ENCODE data around the gene FREM1.

FREM1 gene

GRCh38 chr9:14909961-14910805 is at the start of gene FREM1:
FREM1 (minus strand) TSS chr9:14910428; CDS start chr9:14868977, 41,451 bp downstream.
- POLR2A ChIA-PET, result no interaction called here
- CTCF ChIA-PET, result interaction anchor here (1.1 kb wide), 1 partner anchor 226 kb away, joined by 3 read pairs; no protein-coding TSS in a partner anchor
- peak; percentile 21 for DNase-seq (ENCODE audit: extremely low spot score)
- TF ChIP-seq ZNF384 (IDR thresholded peaks at IDR 0.05) (no peak), BHLHE40 (IDR thresholded peaks at IDR 0.05; ENCODE audit: borderline replicate concordance) (no peak), SUZ12 (IDR thresholded peaks at IDR 0.05) (no peak), SP1 (IDR thresholded peaks at IDR 0.05) (no peak), TARDBP (IDR thresholded peaks at IDR 0.05) (no peak), CTBP1 (IDR thresholded peaks at IDR 0.05; ENCODE audit: borderline replicate concordance) (no peak), ARNT (IDR thresholded peaks at IDR 0.05) (no peak), L3MBTL2 (conservative IDR thresholded peaks at IDR 0.05) (no peak), PKNOX1 (IDR thresholded peaks at IDR 0.05) (no peak), FOXK2 (IDR thresholded peaks at IDR 0.05) (no peak)

- no peak for TF ChIP-seq FOXK2 (IDR thresholded peaks at IDR 0.05)
- no peak for TF ChIP-seq NFRKB (IDR thresholded peaks at IDR 0.05)
- no peak for TF ChIP-seq TARDBP (IDR thresholded peaks at IDR 0.05)
- no peak for TF ChIP-seq FOXA1 (IDR thresholded peaks at IDR 0.05)
- TF ChIP-seq SUZ12 (IDR thresholded peaks at IDR 0.05), result no peak
- TF ChIP-seq PKNOX1 (IDR thresholded peaks at IDR 0.05), result no peak
- no peak for TF ChIP-seq FOXM1 (IDR thresholded peaks at IDR 0.05; ENCODE audit: borderline replicate concordance)
- DNase-seq (ENCODE audit: extremely low spot score), result no peak
- ChIA-PET CTCF (no interaction called here), POLR2A (no interaction called here)
Measured at GRCh38 chr9:14958989-14959388, 48.8 kb upstream of the FREM1 start.

- no peak for DNase-seq (ENCODE audit: extremely low spot score)
- POLR2A ChIA-PET, result no interaction called here
- CTCF ChIA-PET, result no interaction called here
- TF ChIP-seq CTBP1 (IDR thresholded peaks at IDR 0.05; ENCODE audit: borderline replicate concordance) (no peak), L3MBTL2 (conservative IDR thresholded peaks at IDR 0.05) (no peak), LEF1 (IDR thresholded peaks at IDR 0.05; ENCODE audit: borderline replicate concordance) (no peak), NFRKB (IDR thresholded peaks at IDR 0.05) (no peak), SUZ12 (IDR thresholded peaks at IDR 0.05) (no peak), FOXA1 (IDR thresholded peaks at IDR 0.05) (no peak), PKNOX1 (IDR thresholded peaks at IDR 0.05) (no peak), FOXK2 (IDR thresholded peaks at IDR 0.05) (no peak), SP1 (IDR thresholded peaks at IDR 0.05) (no peak), FOXM1 (IDR thresholded peaks at IDR 0.05; ENCODE audit: borderline replicate concordance) (no peak), ARNT (IDR thresholded peaks at IDR 0.05) (no peak), TARDBP (IDR thresholded peaks at IDR 0.05) (no peak), HDGF (IDR thresholded peaks at IDR 0.05; ENCODE audit: borderline replicate concordance) (no peak), BHLHE40 (IDR thresholded peaks at IDR 0.05; ENCODE audit: borderline replicate concordance) (no peak), ELF4 (IDR thresholded peaks at IDR 0.05) (no peak), ZNF384 (IDR thresholded peaks at IDR 0.05) (no peak)
Measured at GRCh38 chr9:14957109-14957508, 46.9 kb upstream of the FREM1 start.

- CTCF ChIA-PET, result no interaction called here
- POLR2A ChIA-PET, result no interaction called here
Measured at GRCh38 chr9:14956208-14956607, 46.0 kb upstream of the FREM1 start.

GRCh38 chr9:14945351-14945750 is 35.1 kb upstream of the FREM1 start:
- TF ChIP-seq CTBP1 (IDR thresholded peaks at IDR 0.05; ENCODE audit: borderline replicate concordance) (no peak), ZNF384 (IDR thresholded peaks at IDR 0.05) (no peak), SUZ12 (IDR thresholded peaks at IDR 0.05) (no peak), TARDBP (IDR thresholded peaks at IDR 0.05) (no peak), ELF4 (IDR thresholded peaks at IDR 0.05) (no peak), FOXK2 (IDR thresholded peaks at IDR 0.05) (no peak)
- POLR2A ChIA-PET, result no interaction called here
- CTCF ChIA-PET, result no interaction called here
- DNase-seq (ENCODE audit: extremely low spot score), result no peak

More at GRCh38 chr9:14956208-14956607, 46.0 kb upstream of the FREM1 start:
- DNase-seq (ENCODE audit: extremely low spot score), result no peak
- TF ChIP-seq ARNT (IDR thresholded peaks at IDR 0.05), result no peak
- TF ChIP-seq PKNOX1 (IDR thresholded peaks at IDR 0.05), result no peak
- no peak for TF ChIP-seq SP1 (IDR thresholded peaks at IDR 0.05)
- no peak for TF ChIP-seq FOXM1 (IDR thresholded peaks at IDR 0.05; ENCODE audit: borderline replicate concordance)
- no peak for TF ChIP-seq ELF4 (IDR thresholded peaks at IDR 0.05)
- TF ChIP-seq NFRKB (IDR thresholded peaks at IDR 0.05), result no peak
- TF ChIP-seq TARDBP (IDR thresholded peaks at IDR 0.05), result no peak
- TF ChIP-seq CTBP1 (IDR thresholded peaks at IDR 0.05; ENCODE audit: borderline replicate concordance), result no peak
- no peak for TF ChIP-seq L3MBTL2 (conservative IDR thresholded peaks at IDR 0.05)
- TF ChIP-seq LEF1 (IDR thresholded peaks at IDR 0.05; ENCODE audit: borderline replicate concordance), result no peak
- TF ChIP-seq FOXK2 (IDR thresholded peaks at IDR 0.05), result no peak
- no peak for TF ChIP-seq SUZ12 (IDR thresholded peaks at IDR 0.05)
- no peak for TF ChIP-seq BHLHE40 (IDR thresholded peaks at IDR 0.05; ENCODE audit: borderline replicate concordance)
- TF ChIP-seq ZNF384 (IDR thresholded peaks at IDR 0.05), result no peak
- no peak for TF ChIP-seq FOXA1 (IDR thresholded peaks at IDR 0.05)
- no peak for TF ChIP-seq HDGF (IDR thresholded peaks at IDR 0.05; ENCODE audit: borderline replicate concordance)

Measured in HEK293T (cell line).